ENCODE measurements around the gene TXNRD1.

Gene TXNRD1

GRCh38 chr12:104309446-104309993, 93.9 kb downstream of the TXNRD1 start:
- DNase-seq (ENCODE audit: low read depth) = no peak
- TF ChIP-seq CTCF (IDR thresholded peaks at IDR 0.05; ENCODE audit: low read length, missing control alignments) = no peak
- no peak overlapping the region for H3K4me3 ChIP-seq (replicated peaks; ENCODE audit: low read depth, low read length)

DNA sequence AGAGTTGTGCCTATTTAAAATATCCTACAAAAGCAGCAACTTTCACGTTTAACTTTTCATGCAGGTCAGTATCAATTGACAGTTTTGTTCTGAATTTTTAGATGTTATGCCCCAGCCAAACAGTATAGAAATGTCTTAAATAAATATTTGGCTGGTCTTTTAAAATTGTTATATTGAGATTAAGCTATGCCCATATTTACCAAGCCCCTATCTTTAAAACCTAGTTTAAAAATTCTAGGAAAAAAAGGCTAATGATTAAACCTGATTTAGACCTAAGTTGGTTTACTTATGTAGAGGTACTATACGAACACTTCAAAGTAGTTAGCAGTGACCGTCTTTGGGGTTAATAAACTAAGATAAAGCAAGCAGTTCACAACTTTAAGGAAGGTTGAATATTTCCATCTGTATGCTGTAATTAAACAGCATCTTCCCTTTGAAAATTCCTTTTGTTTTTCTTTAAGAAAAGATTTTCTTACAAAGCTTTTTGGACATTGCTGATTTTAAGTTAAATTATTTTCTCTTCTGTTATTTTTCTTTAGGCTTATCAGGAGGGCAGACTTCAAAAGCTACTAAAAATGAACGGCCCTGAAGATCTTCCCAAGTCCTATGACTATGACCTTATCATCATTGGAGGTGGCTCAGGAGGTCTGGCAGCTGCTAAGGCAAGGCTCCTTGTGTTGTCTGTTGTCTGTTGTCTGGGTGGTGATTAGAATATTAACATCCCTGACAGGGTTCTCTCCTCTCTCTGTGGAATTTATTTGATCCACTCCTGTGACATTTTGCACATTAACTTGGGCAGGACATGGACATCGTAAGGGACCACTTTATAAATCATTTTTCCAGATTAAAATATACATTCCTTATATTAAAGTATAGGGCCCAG, 95.4 kb downstream of the TXNRD1 start:
- no peak for DNase-seq (ENCODE audit: low read depth)
- no peak overlapping the region for H3K4me3 ChIP-seq (replicated peaks; ENCODE audit: low read depth, low read length)
- TF ChIP-seq CTCF (IDR thresholded peaks at IDR 0.05; ENCODE audit: low read length, missing control alignments) = no peak

GRCh38 chr12:104312202-104312601, 96.6 kb downstream of the TXNRD1 start:
- no peak overlapping the region for H3K4me3 ChIP-seq (replicated peaks; ENCODE audit: low read depth, low read length)
- no peak for DNase-seq (ENCODE audit: low read depth)
- no peak for TF ChIP-seq CTCF (IDR thresholded peaks at IDR 0.05; ENCODE audit: low read length, missing control alignments)

- no peak for TF ChIP-seq CTCF (IDR thresholded peaks at IDR 0.05; ENCODE audit: low read length, missing control alignments)
- DNase-seq (ENCODE audit: low read depth) = no peak
- H3K4me3 ChIP-seq (replicated peaks; ENCODE audit: low read depth, low read length) = no peak overlapping the region
These were observed 97.1 kb downstream of the TXNRD1 start for GRCh38 chr12:104312654-104313053.

GRCh38 chr12:104313568-104314241, 98.1 kb downstream of the TXNRD1 start:
- no peak for TF ChIP-seq CTCF (IDR thresholded peaks at IDR 0.05; ENCODE audit: low read length, missing control alignments)
- no peak overlapping the region for H3K4me3 ChIP-seq (replicated peaks; ENCODE audit: low read depth, low read length)
- DNase-seq (ENCODE audit: low read depth) = no peak

GRCh38 chr12:104314242-104314614, 98.6 kb downstream of the TXNRD1 start:
- no peak overlapping the region for H3K4me3 ChIP-seq (replicated peaks; ENCODE audit: low read depth, low read length)
- no peak for TF ChIP-seq CTCF (IDR thresholded peaks at IDR 0.05; ENCODE audit: low read length, missing control alignments)
- DNase-seq (ENCODE audit: low read depth) = peak; percentile 45
